ENCODE measurements around the gene PTPRN2. TPM values are rescaled to one million over a fixed set of nuclear protein-coding genes. Genes with fewer than 3 reads are reported as not detected.

Gene PTPRN2
- polyA plus RNA-seq, 1 of the 3 experiments (the other 2 are of a cell fraction), result 4.0 TPM

GRCh38 chr7:157505646-157506045 lies 1082.0 kb downstream of the PTPRN2 start:
- H3K9me2 ChIP-seq, result no peaks in the 10 kb centered on the region
- ChIA-PET CTCF (interaction anchor here (1.5 kb wide), 1 partner anchor 10 kb away, joined by 4 read pairs; no protein-coding TSS in a partner anchor), POLR2A (no interaction called here)
- H3K79me2 ChIP-seq (ENCODE audit: insufficient read depth), result no peaks in the 10 kb centered on the region
- H3K4me3 ChIP-seq (ENCODE audit: low read depth in 2 of 2, low read length in 1 of 2), result no peak overlapping the region
- no peaks in the 10 kb centered on the region for H3K9me3 ChIP-seq
- TF ChIP-seq ZBTB33 (IDR thresholded peaks at IDR 0.05; ENCODE audit: borderline replicate concordance, low read depth) (no peak), RAD21 (IDR thresholded peaks at IDR 0.05; ENCODE audit: low read length) (no peak), RFX5 (IDR thresholded peaks at IDR 0.05; ENCODE audit: low read length) (no peak), JUND (IDR thresholded peaks at IDR 0.05) (no peak), SIN3A (IDR thresholded peaks at IDR 0.05; ENCODE audit: borderline replicate concordance, low read depth, low read length) (no peak), FOSL2 (IDR thresholded peaks at IDR 0.05; ENCODE audit: borderline replicate concordance, low read depth) (no peak), EZH2phosphoT487 (IDR thresholded peaks at IDR 0.05; ENCODE audit: borderline replicate concordance, low read depth) (no peak), USF1 (IDR thresholded peaks at IDR 0.05; ENCODE audit: borderline replicate concordance, low read depth) (no peak), EP300 (IDR thresholded peaks at IDR 0.05; ENCODE audit: borderline replicate concordance in 1 of 2, low read depth in 1 of 2, low read length in 1 of 2) (no peak), FOXM1 (IDR thresholded peaks at IDR 0.05; ENCODE audit: low read depth) (no peak), IRF3 (IDR thresholded peaks at IDR 0.05; ENCODE audit: low read depth, low read length) (no peak), CHD2 (IDR thresholded peaks at IDR 0.05; ENCODE audit: low read length, partially characterized antibody) (no peak), MAX (IDR thresholded peaks at IDR 0.05; ENCODE audit: low read depth) (no peak), RCOR1 (IDR thresholded peaks at IDR 0.05; ENCODE audit: low read length) (no peak)
- H4K20me1 ChIP-seq (ENCODE audit: insufficient read depth), result no peaks in the 10 kb centered on the region
- no peak overlapping the region for H2AFZ ChIP-seq (ENCODE audit: low read depth)
- H3K4me1 ChIP-seq (ENCODE audit: control insufficient read depth in 1 of 2, insufficient read depth in 2 of 2, low read depth in 1 of 2, low read length in 1 of 2), result no peaks in the 10 kb centered on the region
- DNase-seq, result no peak
- no peak overlapping the region for H3K9ac ChIP-seq
- no peaks in the 10 kb centered on the region for H3F3A ChIP-seq (replicated peaks; ENCODE audit: insufficient read depth)
- no peaks in the 10 kb centered on the region for H3K36me3 ChIP-seq (replicated peaks in 1 of 2; ENCODE audit: control insufficient read depth in 1 of 2, insufficient read depth in 2 of 2, low read length in 1 of 2)
- no peak overlapping the region for H3K4me2 ChIP-seq
- H3K27ac ChIP-seq (ENCODE audit: low read depth in 2 of 2, low read length in 1 of 2), result no peak overlapping the region
- 9% methylated on average over 1 of the region's 1 CpG for WGBS (ENCODE audit: low lambda C conversion rate)
- no peaks in the 10 kb centered on the region for H3K27me3 ChIP-seq (ENCODE audit: insufficient read depth)

- CTCF ChIA-PET, result no interaction called here
- Histone ChIP-seq H3K4me3 (ENCODE audit: low read depth in 2 of 2, low read length in 1 of 2) (no peak overlapping the region), H3K9me3 (no peaks in the 10 kb centered on the region), H3K4me2 (no peak overlapping the region), H3K27ac (ENCODE audit: low read depth in 2 of 2, low read length in 1 of 2) (no peak overlapping the region), H3K36me3 (replicated peaks in 1 of 2; ENCODE audit: control insufficient read depth in 1 of 2, insufficient read depth in 2 of 2, low read length in 1 of 2) (no peaks in the 10 kb centered on the region), H3K79me2 (ENCODE audit: insufficient read depth) (no peaks in the 10 kb centered on the region), H3K4me1 (ENCODE audit: control insufficient read depth in 1 of 2, insufficient read depth in 2 of 2, low read depth in 1 of 2, low read length in 1 of 2) (peaks cover 0 to 2% of the 10 kb centered on the region in 2 experiments; a peak in 1 of 4 replicates), H3F3A (replicated peaks; ENCODE audit: insufficient read depth) (no peaks in the 10 kb centered on the region), H3K9me2 (no peaks in the 10 kb centered on the region), H3K9ac (no peak overlapping the region), H2AFZ (ENCODE audit: low read depth) (no peak overlapping the region), H3K27me3 (ENCODE audit: insufficient read depth) (no peaks in the 10 kb centered on the region), H4K20me1 (ENCODE audit: insufficient read depth) (no peaks in the 10 kb centered on the region)
- 25% methylated on average over 4 of the region's 4 CpGs for WGBS (ENCODE audit: low lambda C conversion rate)
- no peak for TF ChIP-seq TCF12 (IDR thresholded peaks at IDR 0.05)
- no peak for TF ChIP-seq EP300 (IDR thresholded peaks at IDR 0.05; ENCODE audit: borderline replicate concordance in 1 of 2, low read depth in 1 of 2, low read length in 1 of 2)
- TF ChIP-seq SMC3 (IDR thresholded peaks at IDR 0.05; ENCODE audit: low read depth, low read length), result no peak
- no peak for TF ChIP-seq TEAD4 (IDR thresholded peaks at IDR 0.05; ENCODE audit: borderline replicate concordance, insufficient read depth)
- TF ChIP-seq MXI1 (IDR thresholded peaks at IDR 0.05; ENCODE audit: low read depth, low read length), result no peak
- no peak for TF ChIP-seq TAF1 (IDR thresholded peaks at IDR 0.05; ENCODE audit: borderline replicate concordance, low read depth, low read length)
- no peak for TF ChIP-seq GATA2 (CRISPR knock-in tag; IDR thresholded peaks at IDR 0.05)
- no peak for TF ChIP-seq IRF3 (IDR thresholded peaks at IDR 0.05; ENCODE audit: low read depth, low read length)
- no peak for DNase-seq
- POLR2A ChIA-PET, result no interaction called here
Measured at GRCh38 chr7:157503229-157503628, 1084.4 kb downstream of the PTPRN2 start.
